Measurements from ENCODE around the gene GRID1. TPM values are rescaled to one million over a fixed set of nuclear protein-coding genes. Genes with fewer than 3 reads are reported as not detected.

Gene GRID1
- total RNA-seq, 1 donor from 2014 or later = 0.60 TPM

GRCh38 chr10:86218842-86219241 lies 147.8 kb downstream of the GRID1 start:
- Mint-ChIP-seq H3K27ac (ENCODE audit: unreplicated experiment) (no peak overlapping the region), H3K36me3 (ENCODE audit: low read depth) (no peaks in the 10 kb centered on the region), H3K4me1 (ENCODE audit: low read depth) (no peaks in the 10 kb centered on the region), H3K4me3 (ENCODE audit: unreplicated experiment) (no peak overlapping the region), H3K27me3 (ENCODE audit: low read depth) (peaks cover 16% of the 10 kb centered on the region), H3K9me3 (ENCODE audit: low read depth) (peaks cover 7% of the 10 kb centered on the region)
- peak; percentile 73 for DNase-seq (ENCODE audit: low spot score)
- TF ChIP-seq CTCF (IDR thresholded peaks at IDR 0.05) = no peak

- TF ChIP-seq CTCF (IDR thresholded peaks at IDR 0.05) = no peak
- Mint-ChIP-seq H3K4me1 (ENCODE audit: low read depth) (no peaks in the 10 kb centered on the region), H3K9me3 (ENCODE audit: low read depth) (peaks cover 7% of the 10 kb centered on the region), H3K27me3 (ENCODE audit: low read depth) (peaks cover 18% of the 10 kb centered on the region), H3K36me3 (ENCODE audit: low read depth) (no peaks in the 10 kb centered on the region), H3K27ac (ENCODE audit: unreplicated experiment) (no peak overlapping the region), H3K4me3 (ENCODE audit: unreplicated experiment) (no peak overlapping the region)
- no peak for DNase-seq (ENCODE audit: low spot score)
These were observed 148.4 kb downstream of the GRID1 start for GRCh38 chr10:86218160-86218559.

GRCh38 chr10:86217371-86218080 lies 149.1 kb downstream of the GRID1 start:
- no peaks in the 10 kb centered on the region for H3K4me1 Mint-ChIP-seq (ENCODE audit: low read depth)
- peaks cover 22% of the 10 kb centered on the region for H3K27me3 Mint-ChIP-seq (ENCODE audit: low read depth)
- H3K36me3 Mint-ChIP-seq (ENCODE audit: low read depth) = no peaks in the 10 kb centered on the region
- no peak overlapping the region for H3K4me3 Mint-ChIP-seq (ENCODE audit: unreplicated experiment)
- no peak overlapping the region for H3K27ac Mint-ChIP-seq (ENCODE audit: unreplicated experiment)
- peaks cover 7% of the 10 kb centered on the region for H3K9me3 Mint-ChIP-seq (ENCODE audit: low read depth)
- peak; percentile 70 for DNase-seq (ENCODE audit: low spot score)
- no peak for TF ChIP-seq CTCF (IDR thresholded peaks at IDR 0.05)

GRCh38 chr10:86216886-86217285 lies 149.7 kb downstream of the GRID1 start:
- no peaks in the 10 kb centered on the region for H3K36me3 Mint-ChIP-seq (ENCODE audit: low read depth)
- no peak overlapping the region for H3K4me3 Mint-ChIP-seq (ENCODE audit: unreplicated experiment)
- DNase-seq (ENCODE audit: low spot score) = no peak
- H3K9me3 Mint-ChIP-seq (ENCODE audit: low read depth) = peaks cover 7% of the 10 kb centered on the region
- H3K27me3 Mint-ChIP-seq (ENCODE audit: low read depth) = peaks cover 22% of the 10 kb centered on the region
- no peak overlapping the region for H3K27ac Mint-ChIP-seq (ENCODE audit: unreplicated experiment)
- no peaks in the 10 kb centered on the region for H3K4me1 Mint-ChIP-seq (ENCODE audit: low read depth)
- no peak for TF ChIP-seq CTCF (IDR thresholded peaks at IDR 0.05)

- no peak for DNase-seq (ENCODE audit: low spot score)
- no peaks in the 10 kb centered on the region for H3K36me3 Mint-ChIP-seq (ENCODE audit: low read depth)
- no peaks in the 10 kb centered on the region for H3K4me1 Mint-ChIP-seq (ENCODE audit: low read depth)
- H3K9me3 Mint-ChIP-seq (ENCODE audit: low read depth) = peaks cover 7% of the 10 kb centered on the region
- H3K27ac Mint-ChIP-seq (ENCODE audit: unreplicated experiment) = no peak overlapping the region
- H3K4me3 Mint-ChIP-seq (ENCODE audit: unreplicated experiment) = no peak overlapping the region
- H3K27me3 Mint-ChIP-seq (ENCODE audit: low read depth) = peaks cover 19% of the 10 kb centered on the region
- TF ChIP-seq CTCF (IDR thresholded peaks at IDR 0.05) = no peak
These were observed 150.9 kb downstream of the GRID1 start for GRCh38 chr10:86215712-86216111.
